ENCODE measurements around the gene MAMDC2. TPM values are rescaled to one million over a fixed set of nuclear protein-coding genes. Genes with fewer than 3 reads are reported as not detected.

The MAMDC2 gene
- total and polyA plus RNA-seq, 2 of the 8 experiments (the other 6 are each of a cell fraction or from before 2014, with no cell fraction given), result 6.1 to 15.4 TPM

DNA sequence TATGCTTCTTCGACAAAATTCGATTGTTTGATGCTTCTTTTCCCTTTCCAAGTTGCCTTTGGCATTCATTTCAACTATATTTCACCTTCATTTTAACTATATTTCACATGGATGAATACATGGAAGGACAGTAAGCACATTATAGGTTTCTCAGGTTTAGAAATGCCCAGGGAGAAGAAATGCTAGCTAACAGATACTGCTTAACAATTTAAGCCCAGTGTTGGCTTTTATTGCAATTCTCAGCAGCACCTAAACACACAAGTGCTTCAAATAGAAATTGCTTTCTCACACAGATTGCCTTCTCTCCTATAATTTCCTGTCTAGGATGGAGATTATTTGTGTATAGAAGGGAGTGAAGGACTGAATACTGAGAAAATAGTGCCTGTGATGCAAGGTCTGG lies 185.0 kb downstream of the MAMDC2 start (continued):
- TF ChIP-seq, protein P1, sequence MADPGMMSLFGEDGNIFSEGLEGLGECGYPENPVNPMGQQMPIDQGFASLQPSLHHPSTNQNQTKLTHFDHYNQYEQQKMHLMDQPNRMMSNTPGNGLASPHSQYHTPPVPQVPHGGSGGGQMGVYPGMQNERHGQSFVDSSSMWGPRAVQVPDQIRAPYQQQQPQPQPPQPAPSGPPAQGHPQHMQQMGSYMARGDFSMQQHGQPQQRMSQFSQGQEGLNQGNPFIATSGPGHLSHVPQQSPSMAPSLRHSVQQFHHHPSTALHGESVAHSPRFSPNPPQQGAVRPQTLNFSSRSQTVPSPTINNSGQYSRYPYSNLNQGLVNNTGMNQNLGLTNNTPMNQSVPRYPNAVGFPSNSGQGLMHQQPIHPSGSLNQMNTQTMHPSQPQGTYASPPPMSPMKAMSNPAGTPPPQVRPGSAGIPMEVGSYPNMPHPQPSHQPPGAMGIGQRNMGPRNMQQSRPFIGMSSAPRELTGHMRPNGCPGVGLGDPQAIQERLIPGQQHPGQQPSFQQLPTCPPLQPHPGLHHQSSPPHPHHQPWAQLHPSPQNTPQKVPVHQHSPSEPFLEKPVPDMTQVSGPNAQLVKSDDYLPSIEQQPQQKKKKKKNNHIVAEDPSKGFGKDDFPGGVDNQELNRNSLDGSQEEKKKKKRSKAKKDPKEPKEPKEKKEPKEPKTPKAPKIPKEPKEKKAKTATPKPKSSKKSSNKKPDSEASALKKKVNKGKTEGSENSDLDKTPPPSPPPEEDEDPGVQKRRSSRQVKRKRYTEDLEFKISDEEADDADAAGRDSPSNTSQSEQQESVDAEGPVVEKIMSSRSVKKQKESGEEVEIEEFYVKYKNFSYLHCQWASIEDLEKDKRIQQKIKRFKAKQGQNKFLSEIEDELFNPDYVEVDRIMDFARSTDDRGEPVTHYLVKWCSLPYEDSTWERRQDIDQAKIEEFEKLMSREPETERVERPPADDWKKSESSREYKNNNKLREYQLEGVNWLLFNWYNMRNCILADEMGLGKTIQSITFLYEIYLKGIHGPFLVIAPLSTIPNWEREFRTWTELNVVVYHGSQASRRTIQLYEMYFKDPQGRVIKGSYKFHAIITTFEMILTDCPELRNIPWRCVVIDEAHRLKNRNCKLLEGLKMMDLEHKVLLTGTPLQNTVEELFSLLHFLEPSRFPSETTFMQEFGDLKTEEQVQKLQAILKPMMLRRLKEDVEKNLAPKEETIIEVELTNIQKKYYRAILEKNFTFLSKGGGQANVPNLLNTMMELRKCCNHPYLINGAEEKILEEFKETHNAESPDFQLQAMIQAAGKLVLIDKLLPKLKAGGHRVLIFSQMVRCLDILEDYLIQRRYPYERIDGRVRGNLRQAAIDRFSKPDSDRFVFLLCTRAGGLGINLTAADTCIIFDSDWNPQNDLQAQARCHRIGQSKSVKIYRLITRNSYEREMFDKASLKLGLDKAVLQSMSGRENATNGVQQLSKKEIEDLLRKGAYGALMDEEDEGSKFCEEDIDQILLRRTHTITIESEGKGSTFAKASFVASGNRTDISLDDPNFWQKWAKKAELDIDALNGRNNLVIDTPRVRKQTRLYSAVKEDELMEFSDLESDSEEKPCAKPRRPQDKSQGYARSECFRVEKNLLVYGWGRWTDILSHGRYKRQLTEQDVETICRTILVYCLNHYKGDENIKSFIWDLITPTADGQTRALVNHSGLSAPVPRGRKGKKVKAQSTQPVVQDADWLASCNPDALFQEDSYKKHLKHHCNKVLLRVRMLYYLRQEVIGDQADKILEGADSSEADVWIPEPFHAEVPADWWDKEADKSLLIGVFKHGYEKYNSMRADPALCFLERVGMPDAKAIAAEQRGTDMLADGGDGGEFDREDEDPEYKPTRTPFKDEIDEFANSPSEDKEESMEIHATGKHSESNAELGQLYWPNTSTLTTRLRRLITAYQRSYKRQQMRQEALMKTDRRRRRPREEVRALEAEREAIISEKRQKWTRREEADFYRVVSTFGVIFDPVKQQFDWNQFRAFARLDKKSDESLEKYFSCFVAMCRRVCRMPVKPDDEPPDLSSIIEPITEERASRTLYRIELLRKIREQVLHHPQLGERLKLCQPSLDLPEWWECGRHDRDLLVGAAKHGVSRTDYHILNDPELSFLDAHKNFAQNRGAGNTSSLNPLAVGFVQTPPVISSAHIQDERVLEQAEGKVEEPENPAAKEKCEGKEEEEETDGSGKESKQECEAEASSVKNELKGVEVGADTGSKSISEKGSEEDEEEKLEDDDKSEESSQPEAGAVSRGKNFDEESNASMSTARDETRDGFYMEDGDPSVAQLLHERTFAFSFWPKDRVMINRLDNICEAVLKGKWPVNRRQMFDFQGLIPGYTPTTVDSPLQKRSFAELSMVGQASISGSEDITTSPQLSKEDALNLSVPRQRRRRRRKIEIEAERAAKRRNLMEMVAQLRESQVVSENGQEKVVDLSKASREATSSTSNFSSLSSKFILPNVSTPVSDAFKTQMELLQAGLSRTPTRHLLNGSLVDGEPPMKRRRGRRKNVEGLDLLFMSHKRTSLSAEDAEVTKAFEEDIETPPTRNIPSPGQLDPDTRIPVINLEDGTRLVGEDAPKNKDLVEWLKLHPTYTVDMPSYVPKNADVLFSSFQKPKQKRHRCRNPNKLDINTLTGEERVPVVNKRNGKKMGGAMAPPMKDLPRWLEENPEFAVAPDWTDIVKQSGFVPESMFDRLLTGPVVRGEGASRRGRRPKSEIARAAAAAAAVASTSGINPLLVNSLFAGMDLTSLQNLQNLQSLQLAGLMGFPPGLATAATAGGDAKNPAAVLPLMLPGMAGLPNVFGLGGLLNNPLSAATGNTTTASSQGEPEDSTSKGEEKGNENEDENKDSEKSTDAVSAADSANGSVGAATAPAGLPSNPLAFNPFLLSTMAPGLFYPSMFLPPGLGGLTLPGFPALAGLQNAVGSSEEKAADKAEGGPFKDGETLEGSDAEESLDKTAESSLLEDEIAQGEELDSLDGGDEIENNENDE (IDR thresholded peaks at IDR 0.05; ENCODE audit: insufficient replicate concordance, low read length), result no peak
- TF ChIP-seq BRCA1 (IDR thresholded peaks at IDR 0.05; ENCODE audit: low read depth, low read length), result no peak
- no peak for TF ChIP-seq CEBPB (IDR thresholded peaks at IDR 0.05; ENCODE audit: low read depth, low read length)
- no peak for TF ChIP-seq EZH2 (IDR thresholded peaks at IDR 0.05; ENCODE audit: low read depth, low read length, severe bottlenecking)
- no peak for TF ChIP-seq FOSL1 (IDR thresholded peaks at IDR 0.05; ENCODE audit: insufficient read depth, low read depth, low read length)
- no peak for TF ChIP-seq ASH2L (IDR thresholded peaks at IDR 0.05; ENCODE audit: low read length)
- no peak for TF ChIP-seq EP300 (IDR thresholded peaks at IDR 0.05; ENCODE audit: borderline replicate concordance in 1 of 2, low read depth in 2 of 2, low read length in 2 of 2)
- TF ChIP-seq CBX8 (IDR thresholded peaks at IDR 0.05; ENCODE audit: borderline replicate concordance, low read depth, low read length), result no peak
- no peak for TF ChIP-seq RBBP5 (IDR thresholded peaks at IDR 0.05; ENCODE audit: borderline replicate concordance, low read depth, low read length)
- no peak for TF ChIP-seq HDAC2 (IDR thresholded peaks at IDR 0.05; ENCODE audit: borderline replicate concordance in 1 of 2, low read depth in 2 of 2, low read length in 2 of 2)
- TF ChIP-seq, protein P2, sequence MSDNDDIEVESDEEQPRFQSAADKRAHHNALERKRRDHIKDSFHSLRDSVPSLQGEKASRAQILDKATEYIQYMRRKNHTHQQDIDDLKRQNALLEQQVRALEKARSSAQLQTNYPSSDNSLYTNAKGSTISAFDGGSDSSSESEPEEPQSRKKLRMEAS (IDR thresholded peaks at IDR 0.05), result no peak

Measured in H1 (cell line).